GM23338 (cell line): ENCODE results near the gene TRIM49. TPM values are rescaled to one million over a fixed set of nuclear protein-coding genes. Genes with fewer than 3 reads are reported as not detected.
"Not testable (repeated sequence)": the region's sequence is repeated elsewhere in the genome, so short reads cannot be mapped to it uniquely, and the experiment has no call there.

ENCODE experiments used
- ATAC-seq: fragments of 200-7000 bp; cut with Tn5 transposase; 3 replicates; pipeline ENCODE4 v1.9.1; 2020
- DNase-seq: peaks from one replicate; pipeline ENCODE4 v3.0.0-alpha.2; 2015; ENCODE audit warnings: low spot score
- H2AFZ ChIP-seq: fragments of 200-600 bp; sonication (generic); 2 replicates; pipeline ENCODE4 v1.8.0; 2016; ENCODE audit warnings: antibody characterized with exemption, mild to moderate bottlenecking, moderate library complexity
- H3F3A ChIP-seq: fragments of 200-600 bp; sonication (generic); replicated peaks from 2 replicates; pipeline ENCODE4 v1.8.0; 2017; ENCODE audit warnings: antibody characterized with exemption, mixed run types, low read depth
- H3K27ac ChIP-seq: fragments of 200-600 bp; sonication (generic); 2 replicates; pipeline ENCODE4 v1.6.1; 2016; ENCODE audit warnings: low read depth
- H3K27me3 ChIP-seq: fragments of 200-600 bp; sonication (generic); 2 replicates; pipeline ENCODE4 v1.8.0; 2016; ENCODE audit warnings: mild to moderate bottlenecking, mixed run types, moderate library complexity; ENCODE audit not compliant: insufficient read depth
- H3K36me3 ChIP-seq: fragments of 200-600 bp; sonication (generic); 2 replicates; pipeline ENCODE4 v1.8.0; 2016; ENCODE audit warnings: mild to moderate bottlenecking; ENCODE audit not compliant: insufficient read depth
- H3K4me1 ChIP-seq: fragments of 200-600 bp; sonication (generic); 2 replicates; pipeline ENCODE4 v1.8.0; 2016; ENCODE audit warnings: mild to moderate bottlenecking, moderate library complexity; ENCODE audit not compliant: insufficient read depth
- H3K4me2 ChIP-seq: fragments of 200-600 bp; sonication (generic); 2 replicates; pipeline ENCODE4 v1.7.1; 2017; ENCODE audit warnings: mixed run types
- H3K4me3 ChIP-seq: fragments of 200-600 bp; sonication (generic); 2 replicates; pipeline ENCODE4 v1.6.1; 2016; ENCODE audit warnings: mixed run types
- H3K79me2 ChIP-seq: fragments of 200-600 bp; sonication (generic); replicated peaks from 2 replicates; pipeline ENCODE4 v1.8.0; 2017; ENCODE audit warnings: mild to moderate bottlenecking; ENCODE audit not compliant: insufficient read depth
- H3K9me2 ChIP-seq: fragments of 200-600 bp; sonication (generic); 2 replicates; pipeline ENCODE4 v1.8.0; 2017; ENCODE audit not compliant: insufficient read depth
- H4K20me1 ChIP-seq: fragments of 200-600 bp; sonication (generic); replicated peaks from 2 replicates; pipeline ENCODE4 v1.8.0; 2017; ENCODE audit warnings: mild to moderate bottlenecking; ENCODE audit not compliant: insufficient read depth
- H3K27ac Mint-ChIP-seq: 2 replicates; pipeline ENCODE4 v1.8.0; 2020; ENCODE audit warnings: inconsistent platforms, mild to moderate bottlenecking, moderate library complexity, mixed read lengths
- H3K27me3 Mint-ChIP-seq: 3 replicates; pipeline ENCODE4 v1.8.0; 2022; ENCODE audit warnings: low read depth, mild to moderate bottlenecking, moderate library complexity, mixed read lengths, inconsistent platforms; ENCODE audit not compliant: insufficient read depth, poor library complexity
- H3K36me3 Mint-ChIP-seq: 3 replicates; pipeline ENCODE4 v1.8.0; 2021; ENCODE audit warnings: low read depth, mild to moderate bottlenecking, inconsistent platforms, moderate library complexity, mixed read lengths
- H3K4me1 Mint-ChIP-seq: 3 replicates; pipeline ENCODE4 v1.8.0; 2020; ENCODE audit warnings: mild to moderate bottlenecking, inconsistent platforms, mixed read lengths
- H3K4me3 Mint-ChIP-seq: 3 replicates; pipeline ENCODE4 v1.8.0; 2021; ENCODE audit warnings: moderate library complexity, mild to moderate bottlenecking, inconsistent platforms, mixed read lengths
- H3K9me3 Mint-ChIP-seq: 3 replicates; pipeline ENCODE4 v1.8.0; 2020; ENCODE audit warnings: moderate library complexity, mild to moderate bottlenecking, inconsistent platforms, mixed read lengths
- REST ChIP-seq: IDR thresholded peaks from one replicate; pipeline ENCODE4 v1.6.1; 2018; ENCODE audit warnings: antibody characterized with exemption; ENCODE audit not compliant: unreplicated experiment
- polyA plus RNA-seq: library from polyadenylated mRNA; unstranded; fragments of >200 nt; fragmentation: Nextera tagmentation; extraction: Ambion mirVana; gene quantifications from 2 replicates; pipeline ENCODE4 v1.2.1, GENCODE V29; 2016
- small RNA-seq: library from RNA; depleted of rRNA; stranded (forward); fragments of <200 nt; gene quantifications from one replicate; pipeline ENCODE3, GENCODE V24; 2014; ENCODE audit warnings: low replicate concordance
- total RNA-seq: library from RNA; depleted of rRNA; stranded (reverse); fragments of >200 nt; shearing (Covaris generic); gene quantifications from 2 replicates; pipeline ENCODE4 v1.2.3, GENCODE V29; 2014; rRNA removed

TRIM49 gene
- total and polyA plus RNA-seq, 2 experiments from 2014 or later, result not detected

GRCh38 chr11:89787506-89788063 is 20.8 kb downstream of the TRIM49 start:
- not testable (repeated sequence) for H3K4me3 ChIP-seq, H3K4me1 ChIP-seq, H3K4me3 Mint-ChIP-seq, H3K27me3 ChIP-seq, H3K27ac ChIP-seq, H3K9me3 Mint-ChIP-seq, H3K27me3 Mint-ChIP-seq, H3K9me2 ChIP-seq, H3K36me3 Mint-ChIP-seq, H2AFZ ChIP-seq, H3K4me2 ChIP-seq, H4K20me1 ChIP-seq, H3F3A ChIP-seq, H3K4me1 Mint-ChIP-seq, H3K27ac Mint-ChIP-seq, DNase-seq, H3K36me3 ChIP-seq, H3K79me2 ChIP-seq
- peak; percentile 43 for ATAC-seq
- TF ChIP-seq REST, result peak; percentile 64

- H3K4me1 Mint-ChIP-seq, H3K27ac ChIP-seq, H2AFZ ChIP-seq, H3K9me3 Mint-ChIP-seq, H3K27me3 ChIP-seq, H3K27ac Mint-ChIP-seq, DNase-seq, H3F3A ChIP-seq, H3K79me2 ChIP-seq, H3K4me3 ChIP-seq, H3K27me3 Mint-ChIP-seq, H3K4me2 ChIP-seq, H3K36me3 ChIP-seq, H3K36me3 Mint-ChIP-seq, H3K4me3 Mint-ChIP-seq, H3K9me2 ChIP-seq, H4K20me1 ChIP-seq, H3K4me1 ChIP-seq: not testable (repeated sequence)
- peak; percentile 87 for ATAC-seq
Measured at GRCh38 chr11:89785726-89786125, 22.6 kb downstream of the TRIM49 start.

GRCh38 chr11:89750822-89751221 is 57.6 kb downstream of the TRIM49 start:
- not testable (repeated sequence) for H3K27ac Mint-ChIP-seq, H3K4me2 ChIP-seq, H3K27me3 Mint-ChIP-seq, H4K20me1 ChIP-seq, ATAC-seq, H3K4me1 Mint-ChIP-seq, H3K9me3 Mint-ChIP-seq, H3K79me2 ChIP-seq, H3K4me1 ChIP-seq, H2AFZ ChIP-seq, H3K4me3 ChIP-seq, H3K27ac ChIP-seq, H3F3A ChIP-seq, H3K36me3 Mint-ChIP-seq, H3K36me3 ChIP-seq, H3K9me2 ChIP-seq, DNase-seq, H3K4me3 Mint-ChIP-seq, H3K27me3 ChIP-seq

Small RNA genes within 50 kb of the gene (small RNA-seq; reads per million reads assigned to genes)
- gene AP003122.3, result not detected

Other genes with a start within 250 kb of the TRIM49 start
- gene TRIM77, start 98.3 kb downstream of the TRIM49 start, total RNA-seq, result not detected in 2 replicates
- not detected in 2 replicates for gene TRIM77, start 98.3 kb downstream of the TRIM49 start, polyA plus RNA-seq
- not detected in 2 replicates for gene TRIM64B, start 69.9 kb upstream of the TRIM49 start, total RNA-seq
- gene TRIM64B, start 69.9 kb upstream of the TRIM49 start, polyA plus RNA-seq, result not detected in 2 replicates
- 0.10 TPM in 1 of 2 replicates, not detected in the other for gene TRIM49D1, start 113.7 kb upstream of the TRIM49 start, total RNA-seq
- 0.16 TPM in 1 of 2 replicates, not detected in the other for gene TRIM49D1, start 113.7 kb upstream of the TRIM49 start, polyA plus RNA-seq
- not detected in 2 replicates for gene TRIM49D2, start 115.5 kb upstream of the TRIM49 start, total RNA-seq
- gene TRIM49D2, start 115.5 kb upstream of the TRIM49 start, polyA plus RNA-seq, result not detected in 2 replicates
- 0.10 TPM in 1 of 2 replicates, not detected in the other for gene TRIM64, start 157.5 kb upstream of the TRIM49 start, total RNA-seq
- 0.10 TPM in 1 of 2 replicates, not detected in the other for gene TRIM64, start 157.5 kb upstream of the TRIM49 start, polyA plus RNA-seq
- not detected in 2 replicates for gene TRIM49C, start 222.5 kb upstream of the TRIM49 start, total RNA-seq
- gene TRIM49C, start 222.5 kb upstream of the TRIM49 start, polyA plus RNA-seq, result not detected in 2 replicates